DOHH2 (cell line): ENCODE measurements around the gene DAPK2.

Source experiments
- EZH2phosphoT487 ChIP-seq: fragments of 200-600 bp; sonication (generic); IDR thresholded peaks from 2 replicates; pipeline ENCODE4 v1.6.1; 2017; ENCODE audit warnings: borderline replicate concordance, mild to moderate bottlenecking, antibody characterized with exemption, low read length, moderate library complexity, mixed read lengths
- TF ChIP-seq, protein P1 (sequence below): fragments of 200-600 bp; sonication (generic); IDR thresholded peaks from one replicate; pipeline ENCODE4 v1.5.1; 2014; ENCODE audit warnings: antibody characterized with exemption, mild to moderate bottlenecking, low read depth, low read length; ENCODE audit not compliant: poor library complexity, severe bottlenecking

DNA sequence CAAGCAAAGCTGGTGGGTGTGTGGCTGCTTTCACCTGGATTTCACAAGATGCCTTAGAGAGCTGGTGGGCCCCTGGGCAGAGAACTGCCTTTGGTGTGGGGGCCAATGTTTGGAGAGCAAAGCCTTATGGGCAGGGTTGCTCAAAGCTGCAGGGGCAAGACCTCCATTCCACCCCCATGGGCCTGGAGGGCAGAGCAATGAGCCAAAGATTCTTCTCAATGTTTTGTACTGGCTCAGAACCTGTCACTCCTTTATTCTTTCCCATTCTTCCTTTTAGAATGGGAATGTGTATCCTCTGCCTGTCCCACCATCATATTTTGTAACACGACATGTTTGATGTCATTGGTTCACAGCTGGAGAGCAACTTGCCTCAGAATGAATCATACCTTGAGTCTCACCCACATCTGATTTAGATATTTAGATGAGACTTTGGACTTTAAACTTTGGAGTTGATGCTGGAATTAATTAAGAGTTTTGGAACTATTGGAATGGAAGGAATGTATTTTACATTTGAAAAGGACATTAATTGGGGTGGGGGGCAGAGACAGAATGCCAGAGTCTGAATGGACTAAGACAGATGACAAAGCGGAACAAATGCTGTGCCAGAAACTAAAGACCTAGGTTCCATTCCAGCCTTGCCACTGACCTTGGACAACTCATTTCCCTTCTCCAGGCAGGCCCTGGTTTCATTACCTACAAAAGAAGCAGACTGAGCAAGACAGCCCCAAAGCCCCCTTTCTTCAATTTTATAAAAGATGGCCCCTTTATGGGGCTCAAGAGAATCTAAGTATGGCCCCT lies 72.9 kb downstream of the DAPK2 start:
- TF ChIP-seq, protein P1, sequence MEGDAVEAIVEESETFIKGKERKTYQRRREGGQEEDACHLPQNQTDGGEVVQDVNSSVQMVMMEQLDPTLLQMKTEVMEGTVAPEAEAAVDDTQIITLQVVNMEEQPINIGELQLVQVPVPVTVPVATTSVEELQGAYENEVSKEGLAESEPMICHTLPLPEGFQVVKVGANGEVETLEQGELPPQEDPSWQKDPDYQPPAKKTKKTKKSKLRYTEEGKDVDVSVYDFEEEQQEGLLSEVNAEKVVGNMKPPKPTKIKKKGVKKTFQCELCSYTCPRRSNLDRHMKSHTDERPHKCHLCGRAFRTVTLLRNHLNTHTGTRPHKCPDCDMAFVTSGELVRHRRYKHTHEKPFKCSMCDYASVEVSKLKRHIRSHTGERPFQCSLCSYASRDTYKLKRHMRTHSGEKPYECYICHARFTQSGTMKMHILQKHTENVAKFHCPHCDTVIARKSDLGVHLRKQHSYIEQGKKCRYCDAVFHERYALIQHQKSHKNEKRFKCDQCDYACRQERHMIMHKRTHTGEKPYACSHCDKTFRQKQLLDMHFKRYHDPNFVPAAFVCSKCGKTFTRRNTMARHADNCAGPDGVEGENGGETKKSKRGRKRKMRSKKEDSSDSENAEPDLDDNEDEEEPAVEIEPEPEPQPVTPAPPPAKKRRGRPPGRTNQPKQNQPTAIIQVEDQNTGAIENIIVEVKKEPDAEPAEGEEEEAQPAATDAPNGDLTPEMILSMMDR: no peak
- TF ChIP-seq EZH2phosphoT487: no peak
